Measurements from ENCODE around the gene AAMP. TPM values are rescaled to one million over a fixed set of nuclear protein-coding genes. Genes with fewer than 3 reads are reported as not detected.

Gene AAMP
- total RNA-seq, 1 experiment from 2014 or later: 126 TPM

GRCh38 chr2:218307415-218308090 lies 37.6 kb upstream of the AAMP start:
- Histone ChIP-seq H4K20me1 (ENCODE audit: insufficient read depth) (no peaks in the 10 kb centered on the region), H3K27me3 (ENCODE audit: insufficient read depth, low read depth) (no peaks in the 10 kb centered on the region), H3F3A (ENCODE audit: insufficient read depth, low read depth) (peaks cover 7% of the 10 kb centered on the region; the same call in 1 of the 2 replicates), H3K36me3 (ENCODE audit: low read depth) (no peaks in the 10 kb centered on the region), H2AFZ (no peak overlapping the region), H3K4me1 (replicated peaks; ENCODE audit: insufficient read depth) (peaks cover 1% of the 10 kb centered on the region), H3K79me2 (ENCODE audit: low read depth) (no peaks in the 10 kb centered on the region), H3K4me2 (no peak overlapping the region), H3K9me3 (ENCODE audit: insufficient read depth, low read depth) (no peaks in the 10 kb centered on the region), H3K27ac (no peak overlapping the region), H3K4me3 (no peak overlapping the region), H3K9me2 (ENCODE audit: insufficient read depth) (no peaks in the 10 kb centered on the region)
- CTCF ChIA-PET: no interaction called here
- no TSS peak for BruUV-seq (replicated peaks)
- intact Hi-C loops (cut with micrococcal nuclease; ENCODE audit: unreplicated experiment): no loop called here
- TF ChIP-seq CTCF (conservative IDR thresholded peaks at IDR 0.05) (no peak), EZH2 (IDR thresholded peaks at IDR 0.05; ENCODE audit: low read depth) (no peak)
- DNase-seq: no peak
- POLR2A ChIA-PET (ENCODE audit: unreplicated experiment): interaction anchor here (0.5 to 0.7 kb wide), 3 partner anchors 26 to 353 kb away, joined by 3 to 5 read pairs (median 3); no protein-coding TSS in a partner anchor

GRCh38 chr2:218306184-218306920 lies 36.4 kb upstream of the AAMP start:
- Histone ChIP-seq H2AFZ (no peak overlapping the region), H3K9me3 (ENCODE audit: insufficient read depth, low read depth) (no peaks in the 10 kb centered on the region), H3K4me1 (replicated peaks; ENCODE audit: insufficient read depth) (0 out of 2 replicates have a peak, but pooled peaks cover 4% of the 10 kb centered on the region), H3K79me2 (ENCODE audit: low read depth) (no peaks in the 10 kb centered on the region), H4K20me1 (ENCODE audit: insufficient read depth) (no peaks in the 10 kb centered on the region), H3F3A (ENCODE audit: insufficient read depth, low read depth) (no peaks in the 10 kb centered on the region), H3K27me3 (ENCODE audit: insufficient read depth, low read depth) (no peaks in the 10 kb centered on the region), H3K27ac (no peak overlapping the region), H3K4me3 (no peak overlapping the region), H3K36me3 (ENCODE audit: low read depth) (no peaks in the 10 kb centered on the region), H3K9me2 (ENCODE audit: insufficient read depth) (no peaks in the 10 kb centered on the region), H3K4me2 (no peak overlapping the region)
- no peak for DNase-seq
- ChIA-PET CTCF (no interaction called here), POLR2A (ENCODE audit: unreplicated experiment) (interaction anchor here (0.6 kb wide), 1 partner anchor 341 kb away, joined by 4 read pairs; no protein-coding TSS in a partner anchor)
- TF ChIP-seq CTCF (conservative IDR thresholded peaks at IDR 0.05): no peak
- no peak for TF ChIP-seq EZH2 (IDR thresholded peaks at IDR 0.05; ENCODE audit: low read depth)
- intact Hi-C loops (cut with micrococcal nuclease; ENCODE audit: unreplicated experiment): no loop called here
- no TSS peak for BruUV-seq (replicated peaks)

GRCh38 chr2:218305383-218305782 lies 35.4 kb upstream of the AAMP start:
- Histone ChIP-seq H3K4me3 (no peak overlapping the region), H3K36me3 (ENCODE audit: low read depth) (no peaks in the 10 kb centered on the region), H3K9me2 (ENCODE audit: insufficient read depth) (no peaks in the 10 kb centered on the region), H2AFZ (no peak overlapping the region), H3K9me3 (ENCODE audit: insufficient read depth, low read depth) (no peaks in the 10 kb centered on the region), H3K4me1 (replicated peaks; ENCODE audit: insufficient read depth) (peaks cover 4% of the 10 kb centered on the region; the same call in 1 of the 2 replicates), H3F3A (ENCODE audit: insufficient read depth, low read depth) (peaks cover 5% of the 10 kb centered on the region; the same call in 1 of the 2 replicates), H3K79me2 (ENCODE audit: low read depth) (no peaks in the 10 kb centered on the region), H4K20me1 (ENCODE audit: insufficient read depth) (no peaks in the 10 kb centered on the region), H3K27ac (no peak overlapping the region), H3K4me2 (no peak overlapping the region), H3K27me3 (ENCODE audit: insufficient read depth, low read depth) (no peaks in the 10 kb centered on the region)
- ChIA-PET POLR2A (ENCODE audit: unreplicated experiment) (no interaction called here), CTCF (no interaction called here)
- BruUV-seq (replicated peaks): no TSS peak
- DNase-seq: no peak
- intact Hi-C loops (cut with micrococcal nuclease; ENCODE audit: unreplicated experiment): no loop called here
- no peak for TF ChIP-seq EZH2 (IDR thresholded peaks at IDR 0.05; ENCODE audit: low read depth)
- no peak for TF ChIP-seq CTCF (conservative IDR thresholded peaks at IDR 0.05)

Measured in PC-9 (cell line).